K562 (cell line): ENCODE measurements around the gene SLC36A3. TPM values are rescaled to one million over a fixed set of nuclear protein-coding genes. Genes with fewer than 3 reads are reported as not detected.

Source experiments
- ATAC-seq: fragments of 200-7000 bp; cut with Tn5 transposase; 3 replicates; pipeline ENCODE4 v1.9.1; 2020; ENCODE audit warnings: moderate library complexity
- BruUV-seq: library from RNA; stranded (reverse); fragments of 400-500 nt; replicated peaks from 2 replicates; lab custom pipeline; 2021; lab: Mats Ljungman, UMichigan
- CTCF ChIA-PET: fragments of 300-600 bp; formaldehyde crosslinking; extraction: SDS; loops from one replicate; lab custom pipeline; 2021; ENCODE audit warnings: low intra/inter-chr PET ratio; lab: Yijun Ruan, JAX
- POLR2A ChIA-PET: fragments of 300-600, 350-650 bp; sonication (Branson Sonifier 250); formaldehyde crosslinking; extraction: SDS; loops from one replicate; lab custom pipeline; 2021; ENCODE audit warnings: antibody characterized with exemption, inconsistent platforms; lab: Yijun Ruan, JAX
- DNase-seq, 4 experiments: peaks; one replicate each; pipeline versions ENCODE4 v3.0.0 to v3.0.0-alpha.2; 2011 to 2018; ENCODE audit warnings: low spot score in 3 of 4, mixed read lengths in 3 of 4; ENCODE audit errors: extremely low read depth in 1 of 4
- FAIRE-seq: peaks from 2 replicates; lab custom pipeline; 2011; peaks lifted over from hg19 to GRCh38; lab: Jason Lieb, UNC
- H2AFZ ChIP-seq: 2 replicates; pipeline ENCODE4 v1.6.0; 2011; ENCODE audit warnings: low read depth, low read length, control low read depth, inconsistent platforms
- H3K27ac ChIP-seq: fragments of 200-600 bp; 3 replicates; pipeline ENCODE4 v1.8.0; 2011; ENCODE audit warnings: low read depth, mild to moderate bottlenecking, control low read depth, inconsistent platforms, low read length, moderate library complexity, mixed read lengths; ENCODE audit errors: extremely low read depth
- H3K27me3 ChIP-seq, 2 experiments: fragments of 300-600 bp in 1 of 2; 2 replicates in 1 of 2; 3 replicates in 1 of 2; pipeline versions ENCODE4 v1.6.0 to v1.8.0; 2011; ENCODE audit warnings: inconsistent platforms in 2 of 2, low read length in 2 of 2, mild to moderate bottlenecking in 1 of 2, mixed read lengths in 1 of 2, moderate library complexity in 1 of 2; ENCODE audit not compliant: control insufficient read depth in 2 of 2, insufficient read depth in 2 of 2
- H3K36me3 ChIP-seq: fragments of 300-600 bp; 3 replicates; pipeline ENCODE4 v1.8.0; 2011; ENCODE audit warnings: mild to moderate bottlenecking, low read length, inconsistent platforms; ENCODE audit not compliant: control insufficient read depth, insufficient read depth
- H3K4me1 ChIP-seq, 2 experiments: fragments of 200-600 bp in 1 of 2; replicated peaks in 1 of 2; 2 replicates in 1 of 2; 3 replicates in 1 of 2; pipeline versions ENCODE4 v1.5.1 to v1.8.0; 2011; ENCODE audit warnings: inconsistent platforms in 2 of 2, low read length in 2 of 2, mild to moderate bottlenecking in 1 of 2, mixed read lengths in 1 of 2, moderate library complexity in 1 of 2; ENCODE audit not compliant: control insufficient read depth in 2 of 2, insufficient read depth in 2 of 2
- H3K4me2 ChIP-seq: 2 replicates; pipeline ENCODE4 v1.6.1; 2011; ENCODE audit warnings: low read length, control low read depth, inconsistent platforms, mixed read lengths; ENCODE audit not compliant: insufficient read depth
- H3K4me3 ChIP-seq: fragments of 200-600 bp; sonication (generic), shearing (Covaris generic); 2 replicates; pipeline ENCODE4 v1.5.1; 2016; ENCODE audit warnings: control low read depth, inconsistent platforms
- H3K79me2 ChIP-seq: fragments of 200-600 bp; 3 replicates; pipeline ENCODE4 v1.8.0; 2011; ENCODE audit warnings: low read length, inconsistent platforms; ENCODE audit not compliant: control insufficient read depth, insufficient read depth
- H3K9ac ChIP-seq, 2 experiments: 2 replicates each; pipeline versions ENCODE4 v1.6.0 to v1.6.1; 2011; ENCODE audit warnings: low read depth in 2 of 2, low read length in 2 of 2, control low read depth in 1 of 2, inconsistent platforms in 1 of 2, mild to moderate bottlenecking in 1 of 2, mixed read lengths in 1 of 2; ENCODE audit not compliant: insufficient read depth in 1 of 2
- H3K9me1 ChIP-seq: one replicate; pipeline ENCODE4 v1.6.0; 2011; ENCODE audit warnings: inconsistent platforms, mild to moderate bottlenecking, low read length, moderate library complexity; ENCODE audit not compliant: control insufficient read depth, insufficient read depth
- H3K9me3 ChIP-seq: replicated peaks from 2 replicates; pipeline ENCODE4 v1.5.1; 2011; ENCODE audit warnings: low read depth, low read length, inconsistent platforms; ENCODE audit not compliant: control insufficient read depth, insufficient read depth
- H4K20me1 ChIP-seq: replicated peaks from 2 replicates; pipeline ENCODE4 v1.6.1; 2011; ENCODE audit warnings: low read length, inconsistent platforms, mixed read lengths; ENCODE audit not compliant: control insufficient read depth, insufficient read depth
- CREM ChIP-seq: IDR thresholded peaks from 2 replicates; pipeline ENCODE4 v1.6.1; 2014; ENCODE audit warnings: antibody characterized with exemption, low read depth
- FOXA3 ChIP-seq, 2 experiments: fragments of 450-650 bp in 1 of 2; sonication (generic) in 1 of 2; formaldehyde crosslinking; IDR thresholded peaks in 1 of 2; conservative IDR thresholded peaks in 1 of 2; 2 replicates each; pipeline versions ENCODE4 v1.4.0 to v1.8.0; 2020 to 2022; ENCODE audit warnings: mild to moderate bottlenecking in 2 of 2, missing genetic modification reagents in 1 of 2
- GATA2 ChIP-seq: sonication (generic); formaldehyde crosslinking; IDR thresholded peaks from 2 replicates; pipeline ENCODE4 v1.4.0; 2020; ENCODE audit warnings: mild to moderate bottlenecking, missing genetic modification reagents
- MAFF ChIP-seq: IDR thresholded peaks from 2 replicates; pipeline ENCODE4 v1.6.1; 2012; ENCODE audit warnings: low read length, improper control_type of control experiment
- MEIS2 ChIP-seq: fragments of 450-650 bp; IDR thresholded peaks from 2 replicates; pipeline ENCODE4 v1.6.1; 2014; ENCODE audit warnings: mild to moderate bottlenecking; ENCODE audit not compliant: partially characterized antibody
- NR2C1 ChIP-seq, 2 experiments: fragments of 450-650 bp; IDR thresholded peaks; 2 replicates each; pipeline ENCODE4 v1.6.1; 2017; ENCODE audit warnings: mild to moderate bottlenecking in 2 of 2, antibody characterized with exemption in 1 of 2, inconsistent platforms in 1 of 2, missing compliant biosample characterization in 1 of 2, missing genetic modification characterization in 1 of 2
- NUFIP1 ChIP-seq: fragments of 450-650 bp; IDR thresholded peaks from 2 replicates; pipeline ENCODE4 v1.6.1; 2018; ENCODE audit not compliant: partially characterized antibody
- PHF21A ChIP-seq: fragments of 450-650 bp; IDR thresholded peaks from 2 replicates; pipeline ENCODE4 v1.6.1; 2017; ENCODE audit warnings: low read depth, borderline replicate concordance
- POLR2A ChIP-seq: fragments of 450-650 bp; conservative IDR thresholded peaks from 2 replicates; pipeline ENCODE4 v1.6.1; 2016
- PTRF ChIP-seq: fragments of 450-650 bp; IDR thresholded peaks from 2 replicates; pipeline ENCODE4 v1.6.1; 2016; ENCODE audit warnings: mild to moderate bottlenecking, missing genetic modification characterization, missing compliant biosample characterization
- RHOXF2B ChIP-seq: fragments of 250-450 bp; sonication (Bioruptor Pico); conservative IDR thresholded peaks from 2 replicates; pipeline ENCODE4 v1.5.1; 2021
- SMARCB1 ChIP-seq: IDR thresholded peaks from 2 replicates; pipeline ENCODE4 v1.6.1; 2011; ENCODE audit warnings: improper control_type of control experiment, low read depth; ENCODE audit not compliant: insufficient read length
- SP1 ChIP-seq: sonication (generic); formaldehyde crosslinking; IDR thresholded peaks from 2 replicates; pipeline ENCODE4 v1.8.1; 2022; ENCODE audit warnings: mild to moderate bottlenecking, missing genetic modification reagents
- TRIM24 ChIP-seq, 2 experiments: fragments of 450-650 bp; IDR thresholded peaks; 2 replicates each; pipeline ENCODE4 v1.6.1; 2016
- ZNF165 ChIP-seq: fragments of 250-450 bp; sonication (Bioruptor Pico); IDR thresholded peaks from 2 replicates; pipeline ENCODE4 v1.4.0; 2020; ENCODE audit warnings: borderline replicate concordance
- ZNF3 ChIP-seq: fragments of 250-450 bp; sonication (Bioruptor Pico); IDR thresholded peaks from 2 replicates; pipeline ENCODE4 v1.5.0; 2021; ENCODE audit warnings: mild to moderate bottlenecking, moderate library complexity
- ZNF324 ChIP-seq: fragments of 250-450 bp; sonication (Bioruptor Pico); IDR thresholded peaks from 2 replicates; pipeline ENCODE4 v1.4.0; 2020; ENCODE audit warnings: mild to moderate bottlenecking
- ZNF444 ChIP-seq: fragments of 250-450 bp; sonication (Bioruptor Pico); IDR thresholded peaks from 2 replicates; pipeline ENCODE4 v1.4.0; 2020; ENCODE audit warnings: mild to moderate bottlenecking, moderate library complexity
- WGBS: fragments of 100-300 bp; shearing (Covaris generic); methylation state at CpG from one replicate; pipeline ENCODE4 v1.1.6; 2016; ENCODE audit warnings: low coverage, mixed read lengths; ENCODE audit not compliant: insufficient coverage; ENCODE audit errors: missing lambda C conversion rate; 5-methylcytosine and 5-hydroxymethylcytosine counted together
- in situ Hi-C: fragments of 300-500 bp; cut with MboI; formaldehyde crosslinking; loops from 4 replicates; pipeline ENCODE4 v1.15.0; 2018; ENCODE audit warnings: inconsistent platforms, mixed read lengths
- intact Hi-C: fragments of 100-400 bp; cut with micrococcal nuclease; formaldehyde crosslinking; loops from 2 replicates; pipeline ENCODE4 v1.14.2; 2022
- polyA plus RNA-seq, 8 experiments: library from polyadenylated mRNA; depleted of rRNA in 4 of 8; stranded (reverse) in 5 of 8; unstranded in 3 of 8; fragments of >200 nt; fragmentation: Nextera tagmentation in 2 of 8; fragmentation: Illumina TruSeq in 1 of 8; extraction: Ambion mirVana in 2 of 8; extraction: Trizol in 1 of 8; gene quantifications; 2 replicates each; pipeline versions ENCODE4 v1.2.1 to v1.2.3, GENCODE V29; 2011 to 2014; ENCODE audit warnings: inconsistent platforms in 1 of 8, missing spikeins in 1 of 8
- total RNA-seq, 7 experiments: library from RNA; depleted of rRNA in 6 of 7; stranded (reverse); fragments of >200 nt in 6 of 7; fragmentation: Illumina TruSeq in 2 of 7; extraction: Trizol in 2 of 7; gene quantifications; 2 replicates each; pipeline versions ENCODE4 v1.2.1 to v1.2.3, GENCODE V29; 2011 to 2021; ENCODE audit warnings: low replicate concordance in 1 of 7
- TF ChIP-seq, protein P1 (sequence below), 2 experiments: fragments of 450-650 bp in 1 of 2; sonication (generic) in 1 of 2; formaldehyde crosslinking in 1 of 2; IDR thresholded peaks in 1 of 2; conservative IDR thresholded peaks in 1 of 2; 2 replicates each; pipeline versions ENCODE4 v1.6.1 to v1.8.1; 2016 to 2023; ENCODE audit warnings: mild to moderate bottlenecking in 2 of 2, moderate library complexity in 2 of 2, inconsistent platforms in 1 of 2, missing genetic modification reagents in 1 of 2
- TF ChIP-seq, protein P2 (sequence below): fragments of 250-450 bp; sonication (Bioruptor Pico); IDR thresholded peaks from 2 replicates; pipeline ENCODE4 v1.4.0; 2020; ENCODE audit warnings: mild to moderate bottlenecking, moderate library complexity, borderline replicate concordance

The SLC36A3 gene
- total and polyA plus RNA-seq, 9 of the 15 experiments (the other 6 are each of a cell fraction or from before 2014, with no cell fraction given) = not detected

DNA sequence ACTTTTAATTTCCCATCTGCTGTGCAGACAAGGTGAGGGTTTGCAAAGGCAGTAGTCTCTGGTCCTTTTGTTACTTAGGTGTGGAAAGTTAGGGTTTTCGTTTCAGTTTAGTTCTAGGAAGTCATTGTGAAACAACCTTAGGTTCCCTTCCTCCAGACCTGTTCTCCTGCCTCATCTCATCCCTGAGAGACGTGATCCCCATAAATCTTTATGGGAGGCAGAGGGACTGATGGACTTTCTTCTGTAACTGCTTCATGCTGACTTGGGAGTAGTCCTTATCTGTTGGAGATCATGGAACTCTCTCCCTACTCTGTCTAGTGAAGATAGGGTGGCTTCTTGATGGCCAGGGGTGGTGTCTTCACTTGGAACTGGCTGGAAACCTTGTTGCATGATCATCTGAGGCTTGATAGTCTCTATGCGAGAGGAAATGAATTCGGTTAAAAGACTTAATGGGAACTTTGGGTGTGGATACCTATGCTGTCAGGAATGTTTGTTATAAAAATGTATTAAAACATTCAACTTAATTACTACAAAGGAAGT is 57.8 kb downstream of the SLC36A3 start:
- FAIRE-seq (no peak), DNase-seq (no peak)
- CTCF ChIA-PET = no interaction called here
- TF ChIP-seq CREM = no peak
- no peak for TF ChIP-seq RHOXF2B (CRISPR knock-in tag)
- 0 out of 4 replicates have a peak, but pooled peaks of 1 of the 2 experiments have one; percentile 26 for TF ChIP-seq TRIM24 (IDR thresholded peaks at IDR 0.05)
- TF ChIP-seq PTRF (tag) = no peak
- no peak for TF ChIP-seq NR2C1 (IDR thresholded peaks at IDR 0.05)
- TF ChIP-seq NR2C1 (tag; IDR thresholded peaks at IDR 0.05) = no peak
- no peak for TF ChIP-seq ZNF324 (CRISPR knock-in tag)
- no peak for TF ChIP-seq ZNF165 (CRISPR knock-in tag)
- TF ChIP-seq ZNF3 (CRISPR knock-in tag) = no peak
- TF ChIP-seq SP1 (CRISPR knock-in tag) = no peak
- no peak for TF ChIP-seq MAFF
- TF ChIP-seq, protein P1, sequence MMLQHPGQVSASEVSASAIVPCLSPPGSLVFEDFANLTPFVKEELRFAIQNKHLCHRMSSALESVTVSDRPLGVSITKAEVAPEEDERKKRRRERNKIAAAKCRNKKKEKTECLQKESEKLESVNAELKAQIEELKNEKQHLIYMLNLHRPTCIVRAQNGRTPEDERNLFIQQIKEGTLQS (IDR thresholded peaks at IDR 0.05) = no peak
- TF ChIP-seq, protein P1 (CRISPR knock-in tag; conservative IDR thresholded peaks at IDR 0.05) = no peak
- TF ChIP-seq FOXA3 (CRISPR knock-in tag; conservative IDR thresholded peaks at IDR 0.05 in 1 of 2, IDR thresholded peaks at IDR 0.05 in 1 of 2) = 0 out of 4 replicates have a peak, but pooled peaks of 1 of the 2 experiments have one; percentile 6
- TF ChIP-seq POLR2A = no peak
- TF ChIP-seq MEIS2 = peak; percentile 62
- TF ChIP-seq ZNF444 = no peak
- TF ChIP-seq PHF21A = no peak
- TF ChIP-seq, protein P2, sequence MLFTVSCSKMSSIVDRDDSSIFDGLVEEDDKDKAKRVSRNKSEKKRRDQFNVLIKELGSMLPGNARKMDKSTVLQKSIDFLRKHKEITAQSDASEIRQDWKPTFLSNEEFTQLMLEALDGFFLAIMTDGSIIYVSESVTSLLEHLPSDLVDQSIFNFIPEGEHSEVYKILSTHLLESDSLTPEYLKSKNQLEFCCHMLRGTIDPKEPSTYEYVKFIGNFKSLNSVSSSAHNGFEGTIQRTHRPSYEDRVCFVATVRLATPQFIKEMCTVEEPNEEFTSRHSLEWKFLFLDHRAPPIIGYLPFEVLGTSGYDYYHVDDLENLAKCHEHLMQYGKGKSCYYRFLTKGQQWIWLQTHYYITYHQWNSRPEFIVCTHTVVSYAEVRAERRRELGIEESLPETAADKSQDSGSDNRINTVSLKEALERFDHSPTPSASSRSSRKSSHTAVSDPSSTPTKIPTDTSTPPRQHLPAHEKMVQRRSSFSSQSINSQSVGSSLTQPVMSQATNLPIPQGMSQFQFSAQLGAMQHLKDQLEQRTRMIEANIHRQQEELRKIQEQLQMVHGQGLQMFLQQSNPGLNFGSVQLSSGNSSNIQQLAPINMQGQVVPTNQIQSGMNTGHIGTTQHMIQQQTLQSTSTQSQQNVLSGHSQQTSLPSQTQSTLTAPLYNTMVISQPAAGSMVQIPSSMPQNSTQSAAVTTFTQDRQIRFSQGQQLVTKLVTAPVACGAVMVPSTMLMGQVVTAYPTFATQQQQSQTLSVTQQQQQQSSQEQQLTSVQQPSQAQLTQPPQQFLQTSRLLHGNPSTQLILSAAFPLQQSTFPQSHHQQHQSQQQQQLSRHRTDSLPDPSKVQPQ (CRISPR knock-in tag) = no peak
- no peak for TF ChIP-seq GATA2
- TF ChIP-seq NUFIP1 = no peak
- TF ChIP-seq SMARCB1 = no peak

More for the DNA sequence above, 57.8 kb downstream of the SLC36A3 start:
- BruUV-seq = no TSS peak
- ATAC-seq = peak; percentile 14; the same call in 1 of the 3 replicates
- Histone ChIP-seq H2AFZ (no peak overlapping the region), H3K9me1 (no peaks in the 10 kb centered on the region), H3K9ac (no peak overlapping the region), H3K27me3 (no peaks in the 10 kb centered on the region), H3K36me3 (no peaks in the 10 kb centered on the region), H4K20me1 (no peaks in the 10 kb centered on the region), H3K4me2 (peak overlapping the region; percentile 10; the same call in 1 of the 2 replicates), H3K27ac (no peak overlapping the region), H3K9me3 (no peaks in the 10 kb centered on the region), H3K4me1 (peaks cover 0 to 3% of the 10 kb centered on the region in 2 experiments; a peak in 1 of 5 replicates), H3K4me3 (no peak overlapping the region), H3K79me2 (no peaks in the 10 kb centered on the region)
- intact Hi-C loops = no loop called here
- in situ Hi-C loops = no loop called here
- WGBS = 0% methylated on average over 4 of the region's 4 CpGs
- POLR2A ChIA-PET = no interaction called here
